ENCODE data around the gene CDH13.

CDH13 gene

DNA sequence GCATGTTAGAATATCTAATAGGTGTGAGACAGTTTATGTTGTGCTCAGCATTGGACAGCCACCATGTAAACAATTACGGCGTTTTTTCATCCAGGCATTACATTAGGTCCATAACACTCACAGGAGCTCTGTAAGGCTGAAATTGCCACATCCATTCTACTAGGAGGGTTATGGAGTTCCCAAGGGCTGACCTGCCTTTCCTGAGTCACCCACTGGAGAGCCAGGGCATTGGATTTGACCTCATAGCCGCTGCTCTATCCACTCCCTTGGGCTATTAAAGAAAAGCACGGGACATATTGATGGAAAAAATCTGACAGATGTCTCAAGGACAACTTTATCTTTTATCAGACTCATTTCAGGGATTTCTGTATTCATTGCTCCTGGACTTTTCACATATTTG is 874.7 kb downstream of the CDH13 start:
- in situ Hi-C loops (cut with HindIII; ENCODE audit: low sequenced_read_pairs) = no loop called here
- TF ChIP-seq, protein P1, sequence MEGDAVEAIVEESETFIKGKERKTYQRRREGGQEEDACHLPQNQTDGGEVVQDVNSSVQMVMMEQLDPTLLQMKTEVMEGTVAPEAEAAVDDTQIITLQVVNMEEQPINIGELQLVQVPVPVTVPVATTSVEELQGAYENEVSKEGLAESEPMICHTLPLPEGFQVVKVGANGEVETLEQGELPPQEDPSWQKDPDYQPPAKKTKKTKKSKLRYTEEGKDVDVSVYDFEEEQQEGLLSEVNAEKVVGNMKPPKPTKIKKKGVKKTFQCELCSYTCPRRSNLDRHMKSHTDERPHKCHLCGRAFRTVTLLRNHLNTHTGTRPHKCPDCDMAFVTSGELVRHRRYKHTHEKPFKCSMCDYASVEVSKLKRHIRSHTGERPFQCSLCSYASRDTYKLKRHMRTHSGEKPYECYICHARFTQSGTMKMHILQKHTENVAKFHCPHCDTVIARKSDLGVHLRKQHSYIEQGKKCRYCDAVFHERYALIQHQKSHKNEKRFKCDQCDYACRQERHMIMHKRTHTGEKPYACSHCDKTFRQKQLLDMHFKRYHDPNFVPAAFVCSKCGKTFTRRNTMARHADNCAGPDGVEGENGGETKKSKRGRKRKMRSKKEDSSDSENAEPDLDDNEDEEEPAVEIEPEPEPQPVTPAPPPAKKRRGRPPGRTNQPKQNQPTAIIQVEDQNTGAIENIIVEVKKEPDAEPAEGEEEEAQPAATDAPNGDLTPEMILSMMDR (IDR thresholded peaks at IDR 0.05; ENCODE audit: low read depth, low read length, missing control alignments) = no peak
- H3K4me3 ChIP-seq (ENCODE audit: low read depth, low read length) = no peak overlapping the region

DNA sequence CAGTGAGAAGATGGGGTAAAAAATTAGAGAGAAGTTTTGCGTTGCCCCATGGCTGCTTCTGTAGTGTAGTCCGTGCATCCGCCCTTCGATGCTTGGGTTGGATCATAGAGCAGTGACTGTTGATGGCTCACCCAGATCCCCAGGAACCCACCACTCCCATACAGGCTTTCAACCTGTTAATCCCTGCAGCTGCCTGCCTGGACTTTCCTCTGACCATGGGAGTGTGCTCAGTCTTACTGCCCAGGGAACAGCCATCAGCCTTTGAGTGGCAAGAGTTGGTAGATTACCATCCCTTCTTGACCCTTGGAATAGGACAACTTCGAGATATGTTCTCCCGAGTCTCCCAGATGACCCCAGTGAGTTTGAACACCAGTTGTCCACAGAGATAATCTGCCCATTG is 881.5 kb downstream of the CDH13 start:
- in situ Hi-C loops (cut with HindIII; ENCODE audit: low sequenced_read_pairs) = no loop called here
- TF ChIP-seq, protein P1 (IDR thresholded peaks at IDR 0.05; ENCODE audit: low read depth, low read length, missing control alignments) = no peak
- H3K4me3 ChIP-seq (ENCODE audit: low read depth, low read length) = no peak overlapping the region
- no peak for DNase-seq (ENCODE audit: low read depth)

More for the DNA sequence above, 874.7 kb downstream of the CDH13 start:
- DNase-seq (ENCODE audit: low read depth) = no peak

DNA sequence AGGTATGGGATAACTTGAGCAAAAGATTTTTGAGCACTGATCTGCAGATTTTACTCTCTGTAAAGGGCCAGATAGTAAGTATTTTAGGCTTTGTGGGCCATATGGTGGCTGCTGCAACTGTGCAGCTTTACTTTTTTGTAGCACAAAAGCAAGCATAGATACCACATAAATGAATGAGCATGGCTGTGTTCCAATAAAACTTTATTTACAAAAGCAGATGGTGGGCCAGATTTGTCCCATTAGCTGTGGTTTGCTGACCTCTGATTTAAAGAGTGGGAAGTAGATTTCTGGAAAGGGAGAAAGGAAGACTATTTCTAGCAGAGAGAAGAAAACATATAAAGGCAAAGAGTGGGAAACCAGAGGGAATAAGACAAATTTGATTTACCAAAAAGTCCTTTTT is 882.5 kb downstream of the CDH13 start:
- TF ChIP-seq, protein P1 (IDR thresholded peaks at IDR 0.05; ENCODE audit: low read depth, low read length, missing control alignments) = no peak
- no peak for DNase-seq (ENCODE audit: low read depth)
- no peak overlapping the region for H3K4me3 ChIP-seq (ENCODE audit: low read depth, low read length)
- in situ Hi-C loops (cut with HindIII; ENCODE audit: low sequenced_read_pairs) = no loop called here

DNA sequence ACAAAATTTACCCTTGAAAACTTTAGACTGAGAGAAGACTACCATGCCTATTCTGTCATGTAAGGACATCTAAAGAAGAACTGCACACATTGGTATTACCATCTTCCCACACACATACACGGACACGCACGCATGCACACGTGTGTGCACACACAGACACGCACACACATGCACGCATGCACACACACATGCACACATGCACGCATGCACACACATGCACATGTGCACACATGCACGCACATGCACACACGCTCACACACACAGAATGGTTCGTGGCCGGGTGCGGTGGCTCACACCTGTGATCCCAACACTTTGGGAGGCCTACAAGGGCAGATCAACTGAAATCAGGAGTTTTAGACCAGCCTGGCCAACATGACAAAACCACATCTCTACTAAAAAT is 884.1 kb downstream of the CDH13 start:
- in situ Hi-C loops (cut with HindIII; ENCODE audit: low sequenced_read_pairs) = no loop called here
- TF ChIP-seq, protein P1 (IDR thresholded peaks at IDR 0.05; ENCODE audit: low read depth, low read length, missing control alignments) = no peak
- DNase-seq (ENCODE audit: low read depth) = no peak
- H3K4me3 ChIP-seq (ENCODE audit: low read depth, low read length) = no peak overlapping the region

DNA sequence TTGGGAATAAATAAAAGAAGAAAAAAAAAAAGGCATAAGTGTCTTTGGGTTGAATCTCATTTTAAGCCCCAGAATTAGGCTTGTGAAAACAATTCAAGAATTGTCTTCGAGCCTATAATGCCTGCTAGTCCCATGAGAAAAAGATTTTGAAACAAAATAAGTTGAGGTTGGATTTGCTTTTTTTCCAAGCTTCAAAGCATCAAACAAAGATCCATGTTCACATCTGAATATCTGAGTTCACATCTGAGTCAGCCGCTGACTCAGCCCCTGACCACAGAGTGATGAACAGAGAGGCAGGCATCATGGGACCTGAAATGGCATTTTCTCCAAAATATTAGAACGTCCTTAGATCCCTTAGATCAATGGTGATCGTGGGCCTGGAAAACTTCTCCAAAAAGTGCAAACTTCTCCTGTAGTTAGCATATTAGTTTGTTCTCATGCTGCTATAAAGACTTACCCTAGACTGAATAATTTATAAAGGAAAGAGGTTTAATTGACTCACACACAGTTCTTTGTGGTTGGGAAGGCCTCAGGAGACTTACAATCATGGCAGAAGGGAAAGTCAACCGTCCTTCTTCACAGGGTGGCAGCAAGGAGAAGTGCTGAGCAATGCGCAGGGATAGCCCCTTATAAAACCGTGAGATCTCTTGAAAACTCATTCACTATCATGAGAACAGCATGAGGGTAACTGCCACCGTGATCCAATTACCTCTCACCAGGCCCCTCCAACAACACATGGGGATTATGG is 886.4 kb downstream of the CDH13 start:
- peak; percentile 76 for DNase-seq (ENCODE audit: low read depth)
- TF ChIP-seq, protein P1 (IDR thresholded peaks at IDR 0.05; ENCODE audit: low read depth, low read length, missing control alignments) = no peak
- H3K4me3 ChIP-seq (ENCODE audit: low read depth, low read length) = no peak overlapping the region
- in situ Hi-C loops (cut with HindIII; ENCODE audit: low sequenced_read_pairs) = no loop called here

DNA sequence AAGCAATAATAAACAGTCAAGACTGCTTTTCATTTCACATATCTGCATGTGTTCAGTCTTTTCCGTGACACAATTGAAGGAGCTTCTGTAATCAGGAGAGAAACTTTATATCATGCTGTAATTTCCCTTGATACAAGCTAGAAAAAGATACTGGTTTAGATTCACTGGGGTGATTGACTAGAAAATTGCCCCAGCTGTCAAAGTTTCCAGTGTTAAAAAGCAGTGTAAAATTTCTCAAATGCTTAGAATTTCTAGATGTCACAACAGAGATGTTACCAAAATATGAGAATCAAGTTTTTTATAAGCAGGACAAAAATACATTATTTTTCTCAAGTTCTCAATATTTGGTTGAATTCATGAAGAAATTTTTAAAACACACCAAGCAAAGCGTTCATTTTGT is 888.6 kb downstream of the CDH13 start:
- TF ChIP-seq, protein P1 (IDR thresholded peaks at IDR 0.05; ENCODE audit: low read depth, low read length, missing control alignments) = no peak
- in situ Hi-C loops (cut with HindIII; ENCODE audit: low sequenced_read_pairs) = no loop called here
- DNase-seq (ENCODE audit: low read depth) = no peak
- H3K4me3 ChIP-seq (ENCODE audit: low read depth, low read length) = no peak overlapping the region
